ACC112 (cell line): Measurements from ENCODE around the gene CPAMD8.

Experiments used
- H2AFZ ChIP-seq: fragments of 200-600 bp; sonication (generic); one replicate; pipeline ENCODE4 v1.6.0; 2017; ENCODE audit warnings: antibody characterized with exemption, low read length; ENCODE audit not compliant: unreplicated experiment
- H3K27ac ChIP-seq: fragments of 200-600 bp; sonication (generic); 2 replicates; pipeline ENCODE4 v1.5.1; 2014; ENCODE audit warnings: low read depth, mild to moderate bottlenecking, antibody characterized with exemption, low read length, moderate library complexity
- H3K27me3 ChIP-seq: fragments of 200-600 bp; sonication (generic); 2 replicates; pipeline ENCODE4 v1.6.1; 2014; ENCODE audit warnings: mild to moderate bottlenecking, antibody characterized with exemption, low read length, moderate library complexity, mixed read lengths; ENCODE audit not compliant: insufficient read depth
- H3K36me3 ChIP-seq: fragments of 200-600 bp; sonication (generic); 2 replicates; pipeline ENCODE4 v1.6.1; 2016; ENCODE audit warnings: mild to moderate bottlenecking, antibody characterized with exemption, low read length, moderate library complexity, mixed read lengths; ENCODE audit not compliant: insufficient read depth
- H3K4me1 ChIP-seq: fragments of 200-600 bp; sonication (generic); one replicate; pipeline ENCODE4 v1.6.1; 2016; ENCODE audit warnings: low read length, mixed read lengths; ENCODE audit not compliant: insufficient read depth, unreplicated experiment, control insufficient read depth
- H3K4me3 ChIP-seq: fragments of 200-600 bp; sonication (generic); 2 replicates; pipeline ENCODE4 v1.5.1; 2014; ENCODE audit warnings: mild to moderate bottlenecking, low read depth, low read length
- H3K79me2 ChIP-seq: fragments of 200-600 bp; sonication (generic); one replicate; pipeline ENCODE4 v1.6.0; 2016; ENCODE audit warnings: low read length; ENCODE audit not compliant: control insufficient read depth, unreplicated experiment, insufficient read depth

CPAMD8 gene

GRCh38 chr19:17026706-17027534 lies at the start of gene CPAMD8:
Gene CPAMD8, minus strand, starts transcription at chr19:17026810. Its CDS starts 168 bp downstream, at chr19:17026642.
- Histone ChIP-seq H3K4me1 (peaks cover 3% of the 10 kb centered on the region), H3K27ac (no peak within 1 kb of the TSS), H3K27me3 (peaks cover 36% of the 10 kb centered on the region), H3K79me2 (no peaks in the 10 kb centered on the region), H3K4me3 (no peak within 1 kb of the TSS), H3K36me3 (no peaks in the 10 kb centered on the region), H2AFZ (no peak within 1 kb of the TSS)

- peak overlapping the region; percentile 59 for H2AFZ ChIP-seq
- H3K4me3 ChIP-seq, result peak overlapping the region; percentile 96
- H3K27me3 ChIP-seq, result no peaks in the 10 kb centered on the region
- H3K36me3 ChIP-seq, result no peaks in the 10 kb centered on the region
- H3K4me1 ChIP-seq, result peaks cover 33% of the 10 kb centered on the region
- peaks cover 64% of the 10 kb centered on the region for H3K79me2 ChIP-seq
- H3K27ac ChIP-seq, result peak overlapping the region; percentile 58
These were observed 49.4 kb upstream of the CPAMD8 start for GRCh38 chr19:17075864-17076542.

- H2AFZ ChIP-seq, result peak within 1 kb of the TSS; percentile 71
- peak within 1 kb of the TSS; percentile 86 for H3K27ac ChIP-seq
- H3K4me1 ChIP-seq, result peaks cover 28% of the 10 kb centered on the region
These were observed 48.6 kb upstream of the CPAMD8 start, which contains the start of the genes HAUS8 and MYO9B for GRCh38 chr19:17075035-17075863. Gene HAUS8, minus strand, starts transcription at chr19:17075452. Its CDS starts 30 bp downstream, at chr19:17075422. Gene MYO9B, plus strand, starts transcription at chr19:17075777. Its CDS starts 25,941 bp downstream, at chr19:17101718.

DNA sequence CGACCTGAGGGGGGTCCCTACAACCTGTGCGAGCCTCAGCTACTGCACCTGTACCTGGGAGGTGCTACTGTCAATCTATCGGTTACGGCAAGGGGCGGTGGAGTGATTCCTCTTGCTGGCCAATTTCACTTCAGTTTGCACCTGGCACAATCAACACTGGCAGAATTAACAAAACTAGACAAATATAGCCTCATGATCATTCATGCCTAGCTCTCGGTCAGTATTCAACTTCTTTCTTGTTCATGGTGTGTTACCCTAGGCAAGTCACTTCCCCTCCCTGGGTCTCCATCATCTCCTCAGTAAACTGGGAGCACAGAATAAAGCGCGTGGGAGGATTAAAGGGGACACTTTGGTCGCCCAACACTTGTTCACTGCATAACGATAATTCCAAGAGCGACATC lies 48.0 kb upstream of the CPAMD8 start:
- Histone ChIP-seq H3K36me3 (no peaks in the 10 kb centered on the region), H3K4me3 (peak overlapping the region; percentile 79), H3K79me2 (peaks cover 55% of the 10 kb centered on the region), H3K4me1 (peaks cover 28% of the 10 kb centered on the region), H3K27me3 (no peaks in the 10 kb centered on the region), H3K27ac (peak overlapping the region; percentile 86), H2AFZ (no peak overlapping the region)

More at GRCh38 chr19:17075035-17075863, 48.6 kb upstream of the CPAMD8 start, which contains the start of the genes HAUS8 and MYO9B:
- Histone ChIP-seq H3K79me2 (peaks cover 57% of the 10 kb centered on the region), H3K4me3 (peak within 1 kb of the TSS; percentile 96), H3K36me3 (no peaks in the 10 kb centered on the region), H3K27me3 (no peaks in the 10 kb centered on the region)

DNA sequence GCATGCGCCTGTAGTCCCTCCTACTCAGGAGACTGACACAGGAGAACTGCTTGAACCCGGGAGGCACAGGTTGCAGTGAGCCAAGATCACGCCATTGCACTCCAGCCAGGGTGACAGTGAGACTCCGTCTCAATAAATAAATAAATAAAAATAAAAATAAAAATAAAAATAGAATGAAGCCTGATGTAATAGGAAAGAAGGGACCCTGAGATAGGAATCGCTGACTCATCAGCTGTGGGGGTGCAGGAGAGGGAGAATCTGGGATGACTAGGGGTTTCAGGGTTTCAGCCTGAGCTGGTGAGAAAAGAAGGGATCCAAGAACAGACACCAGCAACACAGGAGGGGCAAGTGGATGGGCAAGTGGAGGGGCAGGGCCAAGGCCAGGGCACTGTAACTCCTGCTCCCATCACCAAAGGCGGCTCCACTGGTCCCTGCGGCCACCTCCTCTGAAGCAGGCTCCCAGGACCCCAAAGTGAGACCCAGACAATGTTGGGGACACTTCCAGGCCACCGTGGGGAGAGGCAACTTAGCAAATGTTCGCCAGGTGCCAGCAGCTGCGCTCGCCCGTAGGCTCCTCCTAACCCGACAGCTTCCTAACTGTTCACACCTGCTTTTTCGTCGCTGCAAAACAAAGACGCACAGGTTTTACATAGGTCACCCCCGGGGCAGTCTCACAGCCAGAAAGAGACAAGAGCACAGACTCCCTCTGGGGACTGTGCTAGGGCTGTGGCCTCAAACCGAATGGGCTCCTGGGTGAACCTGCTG lies 47.4 kb upstream of the CPAMD8 start:
- Histone ChIP-seq H3K27ac (peak overlapping the region; percentile 86), H3K36me3 (no peaks in the 10 kb centered on the region), H2AFZ (no peak overlapping the region), H3K4me3 (peak overlapping the region; percentile 79), H3K27me3 (no peaks in the 10 kb centered on the region), H3K79me2 (peaks cover 53% of the 10 kb centered on the region), H3K4me1 (peaks cover 25% of the 10 kb centered on the region)

DNA sequence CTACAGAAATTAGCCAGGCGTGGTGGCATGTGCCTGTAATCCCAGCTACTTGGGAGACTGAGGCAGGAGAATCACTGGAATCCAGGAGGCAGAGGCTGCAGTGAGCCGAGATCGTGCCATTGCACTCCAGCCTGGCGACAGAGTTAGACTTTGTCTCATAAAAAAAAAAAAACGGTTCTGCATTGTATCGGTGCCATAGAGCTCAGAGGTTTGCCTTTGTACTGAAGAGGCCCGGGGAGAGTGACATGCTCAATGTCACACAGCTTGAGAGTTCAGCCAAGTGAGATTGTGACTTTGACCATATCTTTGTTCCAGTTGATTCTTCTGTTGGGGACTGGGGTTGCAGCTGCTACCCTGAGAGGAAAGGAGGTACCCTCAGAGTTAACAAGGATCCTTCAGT lies 44.3 kb upstream of the CPAMD8 start:
- H3K36me3 ChIP-seq, result no peaks in the 10 kb centered on the region
- H3K79me2 ChIP-seq, result peaks cover 23% of the 10 kb centered on the region

DNA sequence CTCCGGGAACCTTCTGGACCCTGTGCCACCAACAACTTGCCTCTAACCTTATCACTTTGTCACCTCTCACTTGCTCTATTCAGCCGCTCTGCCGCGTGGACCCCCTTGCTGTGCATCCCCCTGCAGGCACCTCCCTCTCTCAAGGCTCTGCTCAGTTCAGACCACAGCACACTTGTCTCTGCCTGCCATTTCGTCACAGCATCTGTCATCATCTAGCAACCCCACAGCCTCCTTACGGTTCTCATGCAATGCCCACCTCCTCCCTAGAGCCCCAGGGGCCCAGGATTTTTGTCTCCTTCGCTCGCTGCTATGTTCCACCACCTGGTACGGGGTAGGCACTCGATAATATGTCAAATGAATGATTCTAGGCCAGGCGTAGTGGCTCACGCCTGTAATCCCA lies 43.8 kb upstream of the CPAMD8 start:
- Histone ChIP-seq H3K4me3 (no peak overlapping the region), H3K27me3 (no peaks in the 10 kb centered on the region), H3K27ac (no peak overlapping the region), H2AFZ (no peak overlapping the region), H3K79me2 (peaks cover 20% of the 10 kb centered on the region), H3K4me1 (peaks cover 8% of the 10 kb centered on the region), H3K36me3 (no peaks in the 10 kb centered on the region)

More for the DNA sequence above, 44.3 kb upstream of the CPAMD8 start:
- Histone ChIP-seq H3K4me3 (no peak overlapping the region), H2AFZ (no peak overlapping the region), H3K4me1 (peaks cover 8% of the 10 kb centered on the region), H3K27ac (no peak overlapping the region), H3K27me3 (no peaks in the 10 kb centered on the region)

GRCh38 chr19:17069193-17069592 lies 42.6 kb upstream of the CPAMD8 start:
- peaks cover 6% of the 10 kb centered on the region for H3K4me1 ChIP-seq
- no peak overlapping the region for H3K27ac ChIP-seq
- H3K36me3 ChIP-seq, result peaks cover 9% of the 10 kb centered on the region
- H3K27me3 ChIP-seq, result no peaks in the 10 kb centered on the region
- H2AFZ ChIP-seq, result no peak overlapping the region
- no peak overlapping the region for H3K4me3 ChIP-seq
- H3K79me2 ChIP-seq, result peaks cover 22% of the 10 kb centered on the region

GRCh38 chr19:17063428-17063827 lies 36.8 kb upstream of the CPAMD8 start:
- Histone ChIP-seq H2AFZ (no peak overlapping the region), H3K27me3 (no peaks in the 10 kb centered on the region), H3K79me2 (peaks cover 24% of the 10 kb centered on the region), H3K4me3 (no peak overlapping the region), H3K4me1 (no peaks in the 10 kb centered on the region), H3K27ac (no peak overlapping the region), H3K36me3 (peaks cover 50% of the 10 kb centered on the region)
